ENCODE data around the gene KLLN.
"Not testable (repeated sequence)": the region's sequence is repeated elsewhere in the genome, so short reads cannot be mapped to it uniquely, and the experiment has no call there.

KLLN gene

DNA sequence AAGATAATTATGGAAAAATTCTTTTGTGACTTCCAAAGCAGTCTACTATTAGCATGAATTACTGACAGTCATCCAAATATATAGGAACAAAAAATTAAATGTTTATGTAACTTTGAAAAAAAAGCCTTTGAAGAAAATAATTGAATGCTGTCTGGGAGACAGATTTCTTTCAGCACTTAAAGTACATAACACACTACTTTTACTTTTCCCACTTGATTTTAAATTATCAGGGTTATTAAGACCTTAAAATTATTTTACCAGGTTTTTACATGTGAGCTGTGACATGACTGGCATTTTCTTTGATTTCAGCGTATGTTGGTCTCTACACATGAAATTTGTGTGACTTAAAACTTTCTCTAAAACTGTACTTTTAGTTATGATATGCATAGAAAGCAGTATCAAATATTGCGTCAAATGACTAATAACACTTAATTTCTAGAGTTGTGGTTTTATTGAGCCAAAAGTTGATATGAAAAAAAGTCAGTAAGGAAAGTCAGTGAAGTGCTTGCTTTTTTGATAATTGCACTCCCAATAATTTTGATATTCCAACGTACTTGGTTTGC, 3.2 kb upstream of the KLLN start:
- DNase-seq (ENCODE audit: low read depth), result no peak

DNA sequence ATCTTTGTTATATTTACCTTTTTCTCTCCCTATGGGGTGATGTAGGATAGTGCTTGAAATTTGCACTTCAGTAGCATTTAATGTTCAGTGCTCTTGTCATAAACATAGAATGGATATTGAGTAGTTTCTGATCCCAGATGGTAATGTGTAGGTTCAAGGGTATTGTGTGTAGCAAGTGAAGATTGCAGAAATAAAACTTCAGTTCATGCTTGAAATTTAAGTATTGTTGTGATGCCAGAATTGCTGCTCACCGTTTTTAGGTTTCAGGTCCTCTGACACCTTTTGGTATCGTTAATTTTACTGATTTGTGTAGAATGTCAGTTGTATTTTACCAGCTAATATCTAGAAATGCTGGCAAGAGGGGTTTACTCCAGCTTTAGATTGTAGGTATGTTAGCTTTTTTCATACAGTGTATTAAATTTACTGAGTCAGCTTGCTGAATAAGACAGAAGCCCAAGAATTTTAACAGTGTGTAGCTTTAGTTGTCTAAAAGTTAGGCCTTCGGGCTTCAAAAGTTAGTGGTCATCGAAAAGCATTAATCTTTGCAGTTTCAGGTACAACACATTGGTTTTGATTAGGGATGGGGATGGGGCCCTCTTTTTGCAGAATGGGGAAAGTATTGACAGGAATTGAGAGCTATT, 2.0 kb upstream of the KLLN start:
- DNase-seq (ENCODE audit: low read depth), result no peak

DNA sequence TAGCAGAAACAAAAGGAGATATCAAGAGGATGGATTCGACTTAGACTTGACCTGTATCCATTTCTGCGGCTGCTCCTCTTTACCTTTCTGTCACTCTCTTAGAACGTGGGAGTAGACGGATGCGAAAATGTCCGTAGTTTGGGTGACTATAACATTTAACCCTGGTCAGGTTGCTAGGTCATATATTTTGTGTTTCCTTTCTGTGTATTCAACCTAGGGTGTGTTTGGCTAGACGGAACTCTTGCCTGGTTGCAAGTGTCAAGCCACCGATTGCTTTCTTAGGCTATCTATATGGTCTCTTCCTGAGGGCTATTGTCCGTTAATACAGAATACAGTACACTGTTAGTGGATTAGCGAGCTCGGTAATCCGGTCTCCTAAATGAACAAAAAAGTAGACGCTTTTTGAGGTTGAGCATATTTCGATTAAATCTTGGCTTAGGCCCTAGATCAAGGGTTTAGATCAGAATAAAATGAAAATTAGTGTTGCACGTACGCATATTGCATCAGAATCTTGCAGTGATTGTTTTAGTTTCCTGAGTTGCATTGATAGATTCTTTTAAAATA, 1.2 kb upstream of the KLLN start:
- DNase-seq (ENCODE audit: low read depth), result no peak

DNA sequence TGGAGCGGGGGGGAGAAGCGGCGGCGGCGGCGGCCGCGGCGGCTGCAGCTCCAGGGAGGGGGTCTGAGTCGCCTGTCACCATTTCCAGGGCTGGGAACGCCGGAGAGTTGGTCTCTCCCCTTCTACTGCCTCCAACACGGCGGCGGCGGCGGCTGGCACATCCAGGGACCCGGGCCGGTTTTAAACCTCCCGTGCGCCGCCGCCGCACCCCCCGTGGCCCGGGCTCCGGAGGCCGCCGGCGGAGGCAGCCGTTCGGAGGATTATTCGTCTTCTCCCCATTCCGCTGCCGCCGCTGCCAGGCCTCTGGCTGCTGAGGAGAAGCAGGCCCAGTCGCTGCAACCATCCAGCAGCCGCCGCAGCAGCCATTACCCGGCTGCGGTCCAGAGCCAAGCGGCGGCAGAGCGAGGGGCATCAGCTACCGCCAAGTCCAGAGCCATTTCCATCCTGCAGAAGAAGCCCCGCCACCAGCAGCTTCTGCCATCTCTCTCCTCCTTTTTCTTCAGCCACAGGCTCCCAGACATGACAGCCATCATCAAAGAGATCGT, 690 bp upstream of the KLLN start:
- DNase-seq (ENCODE audit: low read depth), result not testable (repeated sequence)

DNA sequence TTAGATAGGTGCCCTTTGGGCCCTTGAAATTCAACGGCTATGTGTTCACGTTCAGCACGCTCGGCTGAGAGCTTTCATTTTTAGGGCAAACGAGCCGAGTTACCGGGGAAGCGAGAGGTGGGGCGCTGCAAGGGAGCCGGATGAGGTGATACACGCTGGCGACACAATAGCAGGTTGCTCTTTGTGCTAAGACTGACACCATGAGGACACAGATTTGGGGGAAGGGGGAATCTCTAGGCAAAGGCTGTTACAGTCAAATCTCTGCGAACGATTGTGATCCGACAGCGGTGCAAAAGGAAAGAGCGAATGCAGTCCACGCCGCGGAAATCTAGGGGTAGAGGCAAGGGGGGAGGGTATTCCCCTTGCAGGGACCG, 667 bp downstream of the KLLN start:
- DNase-seq (ENCODE audit: low read depth), result peak; percentile 62

DNA sequence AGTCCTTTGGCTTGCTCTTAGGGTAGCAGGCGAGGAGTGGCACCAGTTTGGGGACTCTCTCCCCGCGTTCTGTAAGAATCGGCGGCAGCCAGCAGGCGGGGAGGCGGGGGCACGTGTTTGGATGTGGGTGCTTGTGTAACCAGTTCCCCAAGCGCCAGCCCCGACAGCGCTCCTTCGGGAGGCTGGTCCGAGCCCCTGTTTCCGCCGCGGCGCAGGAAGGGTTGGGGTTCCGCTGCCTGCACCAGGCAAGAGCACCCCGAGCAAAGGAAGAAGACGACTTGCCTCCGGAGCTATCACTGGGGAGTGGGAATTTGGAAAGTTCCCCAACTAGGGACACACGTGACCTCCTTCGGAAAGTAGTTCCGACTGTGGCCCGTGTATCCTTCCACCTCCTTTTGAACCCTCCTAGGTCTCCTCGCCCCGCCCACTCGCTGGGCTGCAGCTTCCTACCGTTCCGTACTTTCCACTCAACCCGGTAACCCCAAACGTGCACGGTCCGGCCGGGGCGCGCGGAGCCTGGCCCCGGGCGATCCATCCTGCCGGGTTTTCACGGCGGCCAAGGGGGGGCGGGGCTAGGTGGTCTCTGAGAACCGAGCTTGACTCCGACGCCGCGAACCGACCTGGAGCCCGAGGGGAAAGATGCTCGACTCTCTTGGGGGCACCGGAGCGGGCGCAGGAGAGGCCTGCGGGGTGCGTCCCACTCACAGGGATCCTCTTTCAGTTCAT, 1.2 kb downstream of the KLLN start:
- peak; percentile 89 for DNase-seq (ENCODE audit: low read depth)

DNA sequence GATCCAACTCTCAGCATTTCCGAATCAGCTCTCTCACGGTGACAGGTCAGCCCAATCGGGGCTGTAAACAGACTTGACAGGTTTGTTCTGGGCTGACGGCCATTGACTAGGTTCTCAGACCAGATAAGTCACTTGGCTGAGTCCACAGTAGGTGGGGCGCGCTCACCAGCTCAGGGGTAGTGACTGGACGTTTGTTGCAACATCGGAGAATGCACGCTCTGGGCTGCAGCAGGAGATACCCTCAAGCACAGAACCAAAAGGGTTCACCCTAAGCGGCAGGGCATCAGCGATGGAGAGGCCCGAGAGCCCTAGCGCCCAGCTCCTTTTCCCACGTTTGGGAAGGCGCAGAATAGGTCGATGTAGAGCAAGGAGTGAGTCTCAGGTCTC, 1.8 kb downstream of the KLLN start:
- DNase-seq (ENCODE audit: low read depth), result no peak

DNA sequence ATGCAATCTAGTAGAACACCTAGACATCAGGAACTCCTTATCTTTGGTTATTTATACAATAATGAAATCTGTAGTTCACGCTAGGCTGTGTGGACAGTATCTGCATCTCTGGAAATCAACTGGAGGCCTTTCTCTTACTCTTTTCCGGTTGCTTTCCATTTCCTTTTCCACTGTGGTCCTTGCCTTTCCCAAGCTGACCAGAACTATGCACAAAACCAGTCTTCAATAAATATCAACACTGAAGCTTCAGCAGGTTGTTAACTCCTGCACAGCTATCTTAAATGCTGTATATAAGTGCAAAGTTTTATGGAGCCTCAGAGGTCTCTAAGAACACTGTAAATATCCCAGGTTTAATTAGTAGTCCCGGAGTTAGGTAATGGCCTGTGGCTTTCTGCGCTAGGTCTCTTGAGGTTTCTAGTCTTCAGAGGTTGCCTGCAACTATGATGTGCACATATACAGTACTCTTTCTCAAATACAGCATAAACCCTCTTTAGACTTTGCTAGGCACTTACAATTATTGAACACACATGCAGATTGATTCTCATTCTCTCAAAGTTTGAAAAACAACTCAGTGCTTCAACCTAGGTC, 2.4 kb downstream of the KLLN start:
- DNase-seq (ENCODE audit: low read depth), result no peak

DNA sequence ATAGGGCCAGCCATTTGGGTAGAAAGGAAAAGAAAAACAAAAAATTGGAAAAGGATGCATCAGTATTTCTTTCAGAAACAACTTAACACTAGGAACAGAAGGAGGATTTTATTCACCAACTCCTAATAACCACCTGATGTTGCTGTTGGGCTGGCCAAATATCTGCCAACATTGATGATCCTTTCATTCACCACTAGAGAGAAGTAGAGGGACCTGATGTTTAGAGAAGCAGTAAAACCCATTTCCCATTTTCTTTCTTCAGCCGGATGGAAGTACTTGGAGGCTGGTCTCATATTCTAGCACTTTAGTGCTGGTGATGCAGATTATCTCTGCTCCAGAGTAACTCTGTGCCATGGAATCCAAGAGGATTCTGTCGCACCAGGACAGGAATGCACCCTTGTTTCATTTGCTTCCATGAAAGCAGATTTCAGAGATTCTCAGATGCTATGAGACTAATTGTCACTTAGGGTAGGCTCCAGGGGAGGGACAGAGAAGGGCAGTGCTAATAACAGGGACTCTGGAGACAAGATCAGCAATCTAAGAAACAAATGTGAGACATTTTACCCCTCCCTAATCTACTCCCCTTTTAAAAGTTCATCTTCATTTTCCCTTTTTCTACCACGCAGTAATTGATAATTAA, 3.1 kb downstream of the KLLN start:
- no peak for DNase-seq (ENCODE audit: low read depth)

DNA sequence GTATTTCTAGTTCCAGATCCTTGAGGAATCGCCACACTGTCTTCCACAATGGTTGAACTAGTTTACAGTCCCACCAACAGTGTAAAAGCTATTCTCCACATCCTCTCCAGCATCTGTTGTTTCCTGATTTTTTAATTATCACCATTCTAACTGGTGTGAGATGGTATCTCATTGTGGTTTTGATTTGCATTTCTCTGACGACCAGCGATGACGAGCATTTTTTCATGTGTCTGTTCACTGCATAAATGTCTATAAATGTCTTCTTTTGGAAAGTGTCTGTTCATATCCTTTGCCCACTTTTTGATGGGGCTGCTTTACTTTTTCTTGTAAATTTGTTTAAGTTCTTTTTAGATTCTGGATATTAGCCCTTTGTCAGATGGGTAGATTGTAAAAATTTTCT, 7.7 kb downstream of the KLLN start:
- DNase-seq (ENCODE audit: low read depth), result not testable (repeated sequence)

DNA sequence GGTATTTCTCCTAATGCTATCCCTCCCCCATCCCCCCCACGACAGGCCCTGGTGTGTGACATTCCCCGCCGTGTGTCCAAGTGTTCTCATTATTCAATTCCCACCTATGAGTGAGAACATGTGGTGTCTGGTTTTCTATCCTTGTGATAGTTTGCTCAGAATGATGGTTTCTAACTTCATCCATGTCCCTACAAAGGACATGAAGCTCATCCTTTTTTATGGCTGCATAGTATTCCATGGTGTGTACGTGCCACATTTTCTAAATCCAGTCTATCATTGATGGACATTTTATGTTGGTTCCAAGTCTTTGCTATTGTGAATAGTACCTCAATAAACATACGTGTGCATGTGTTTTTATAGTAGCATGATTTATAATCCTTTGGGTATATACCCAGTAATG, 8.1 kb downstream of the KLLN start:
- DNase-seq (ENCODE audit: low read depth), result not testable (repeated sequence)

DNA sequence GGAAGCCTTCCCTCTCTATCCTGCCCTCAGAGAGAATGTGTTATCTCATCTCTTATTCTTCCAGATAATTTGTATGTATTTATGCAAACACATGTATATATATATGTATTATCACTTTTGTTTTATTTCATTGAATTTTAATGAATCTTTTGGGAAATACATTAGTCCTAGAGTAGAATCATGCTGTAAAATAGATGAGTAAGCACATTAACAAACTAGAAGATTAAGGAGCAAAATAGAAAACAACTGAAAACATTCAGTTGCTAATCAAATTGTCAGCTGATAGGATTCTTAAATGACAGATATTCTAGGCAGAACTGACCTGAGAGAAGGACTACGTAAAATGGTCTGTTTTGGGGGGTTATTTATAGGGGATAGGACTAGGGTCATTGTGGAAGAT, 11.2 kb downstream of the KLLN start:
- DNase-seq (ENCODE audit: low read depth), result no peak

DNA sequence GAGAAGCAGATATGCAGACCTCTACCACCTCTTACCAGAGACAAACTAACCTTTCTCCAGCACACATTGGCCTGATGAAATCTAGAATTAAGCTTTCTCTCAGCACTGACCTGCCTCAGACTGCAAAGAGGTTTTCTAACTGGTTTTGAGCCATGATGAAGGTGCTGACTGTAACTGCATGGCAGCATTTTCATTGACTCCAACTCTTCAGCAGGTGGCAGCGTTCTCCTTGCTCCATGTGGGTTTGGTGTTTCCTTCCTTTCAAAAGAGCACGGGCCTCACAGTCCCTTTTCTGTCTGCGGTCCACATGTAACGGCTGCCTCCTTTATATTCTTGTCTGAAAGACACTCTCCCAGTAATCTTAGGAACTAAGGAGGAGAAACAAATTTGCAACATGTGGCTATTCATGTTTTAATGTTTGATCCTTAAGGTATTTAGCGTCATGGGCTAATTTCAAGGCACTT, 12.6 kb downstream of the KLLN start:
- peak; percentile 20 for DNase-seq (ENCODE audit: low read depth)

DNA sequence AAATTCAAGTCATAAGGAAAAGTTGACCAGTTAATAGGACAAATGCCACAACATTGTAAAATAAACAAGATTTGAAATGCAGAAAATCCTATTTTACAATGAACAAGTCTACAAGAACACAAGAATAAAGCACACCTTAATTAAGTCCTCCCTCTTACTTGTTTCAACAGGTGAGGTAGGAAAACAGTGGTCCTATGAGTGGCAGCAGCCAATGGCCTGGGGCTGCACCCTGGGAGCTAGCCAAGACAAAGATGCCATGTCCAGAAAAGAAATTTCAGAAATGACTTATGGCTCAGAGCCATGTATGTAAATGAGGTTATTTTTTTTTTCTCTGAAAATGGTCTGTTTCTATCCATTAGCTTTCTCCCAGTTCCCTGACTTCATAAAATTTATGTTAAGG, 14.3 kb downstream of the KLLN start:
- DNase-seq (ENCODE audit: low read depth), result no peak

DNA sequence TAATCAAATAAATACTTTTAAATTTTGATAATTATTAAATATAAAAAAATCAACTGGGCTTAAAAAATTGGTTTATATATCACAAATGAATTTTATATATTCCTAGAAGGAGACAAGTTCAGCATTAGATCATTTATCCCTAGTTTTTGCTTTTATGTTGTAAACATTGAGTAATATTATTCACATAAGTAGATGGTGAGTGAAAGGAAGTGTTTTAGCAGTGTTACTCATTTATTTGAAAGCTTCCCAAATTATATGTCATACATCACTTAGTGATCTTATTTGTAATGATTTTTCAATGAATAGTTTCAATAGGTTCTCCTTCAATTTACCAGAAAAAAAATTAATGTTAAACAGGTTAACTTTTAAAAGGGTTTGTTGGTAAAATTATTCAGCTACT, 15.8 kb downstream of the KLLN start:
- no peak for DNase-seq (ENCODE audit: low read depth)

DNA sequence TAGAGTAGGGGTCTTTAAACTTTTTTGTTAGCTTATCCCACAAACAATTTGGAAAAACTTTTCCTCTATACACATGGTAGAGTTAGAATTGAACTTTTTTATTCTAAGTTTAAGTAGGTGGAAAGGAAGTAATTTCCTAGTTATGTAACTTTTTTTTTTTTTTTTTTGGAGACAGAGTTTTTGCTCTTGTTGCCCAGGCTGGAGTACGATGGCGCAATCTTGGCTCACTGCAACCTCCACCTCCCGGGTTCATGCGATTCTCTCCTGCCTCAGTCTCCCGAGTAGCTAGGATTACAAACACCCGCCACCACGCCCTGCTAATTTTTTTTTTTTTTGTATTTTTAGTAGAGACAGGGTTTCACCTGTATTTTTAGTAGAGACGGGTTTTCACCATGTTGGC, 16.6 kb downstream of the KLLN start:
- DNase-seq (ENCODE audit: low read depth), result not testable (repeated sequence)

DNA sequence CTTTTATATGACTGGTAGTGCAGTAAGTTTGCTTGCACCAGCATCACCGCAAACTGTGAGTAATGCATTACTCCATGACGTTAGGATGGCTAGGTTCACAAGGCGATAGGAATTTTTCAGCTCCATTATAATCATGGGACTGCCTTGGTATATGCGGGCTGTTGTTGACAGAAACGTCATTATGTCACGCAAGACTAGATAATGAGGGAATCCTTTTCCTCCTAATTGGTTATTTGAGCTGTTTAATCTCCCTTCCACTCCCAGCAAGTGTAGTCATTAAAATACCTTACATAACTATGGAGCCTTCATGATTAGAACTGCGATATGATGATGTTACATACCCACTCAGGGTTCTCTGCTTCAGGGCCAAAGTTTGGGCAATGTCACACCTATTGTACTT, 17.3 kb downstream of the KLLN start:
- no peak for DNase-seq (ENCODE audit: low read depth)

DNA sequence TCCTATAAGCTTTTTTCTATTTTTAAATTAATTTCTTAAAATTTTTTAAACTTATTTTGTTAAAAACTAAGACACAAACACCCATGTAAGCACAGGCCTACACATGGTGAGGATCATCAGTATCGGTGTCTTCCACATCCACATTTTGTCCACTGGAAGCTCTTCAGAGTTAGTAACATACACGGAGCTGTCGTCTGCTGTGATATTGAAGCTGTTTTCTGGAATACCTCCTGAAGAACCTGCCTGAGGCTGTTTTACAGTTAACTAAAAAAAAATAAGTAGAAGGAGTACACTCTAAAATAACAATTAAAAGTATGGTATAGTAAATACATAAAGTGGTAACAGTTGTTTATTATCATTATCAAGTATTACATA, 17.7 kb downstream of the KLLN start:
- DNase-seq (ENCODE audit: low read depth), result no peak

DNA sequence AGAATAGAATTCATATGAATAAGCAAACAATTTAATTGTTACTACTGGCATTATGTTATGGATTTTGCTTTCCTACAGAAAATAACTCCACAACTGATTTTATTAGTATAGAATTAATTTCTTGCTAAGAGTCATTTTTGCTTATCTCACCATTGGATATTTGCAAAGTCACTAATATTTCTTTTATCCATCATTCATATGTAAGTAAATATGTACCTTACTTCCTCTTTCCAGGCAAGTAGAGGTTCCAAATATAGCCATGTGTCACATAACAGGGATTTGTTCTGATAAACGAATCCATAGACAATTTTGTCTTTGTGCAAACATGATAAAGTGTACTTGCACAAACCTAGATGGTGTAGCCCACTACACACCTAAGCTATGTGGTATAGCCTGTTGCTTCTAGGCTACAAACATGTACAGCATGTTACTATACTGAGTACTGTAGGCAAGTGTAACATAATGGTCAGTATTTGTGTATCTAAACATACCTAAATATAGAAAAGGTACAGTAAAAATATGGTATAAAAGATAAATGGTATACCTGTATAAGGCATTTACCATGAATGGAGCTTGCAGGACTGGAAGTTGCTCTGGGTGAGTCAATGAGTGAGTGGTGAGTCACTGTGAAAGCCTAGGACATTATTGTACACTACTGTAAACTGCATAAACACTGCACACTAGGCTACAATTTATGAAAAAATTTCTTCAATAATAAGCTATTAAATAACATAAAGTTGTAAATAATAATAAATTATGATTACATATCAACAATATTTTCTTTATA, 18.3 kb downstream of the KLLN start:
- DNase-seq (ENCODE audit: low read depth), result no peak

DNA sequence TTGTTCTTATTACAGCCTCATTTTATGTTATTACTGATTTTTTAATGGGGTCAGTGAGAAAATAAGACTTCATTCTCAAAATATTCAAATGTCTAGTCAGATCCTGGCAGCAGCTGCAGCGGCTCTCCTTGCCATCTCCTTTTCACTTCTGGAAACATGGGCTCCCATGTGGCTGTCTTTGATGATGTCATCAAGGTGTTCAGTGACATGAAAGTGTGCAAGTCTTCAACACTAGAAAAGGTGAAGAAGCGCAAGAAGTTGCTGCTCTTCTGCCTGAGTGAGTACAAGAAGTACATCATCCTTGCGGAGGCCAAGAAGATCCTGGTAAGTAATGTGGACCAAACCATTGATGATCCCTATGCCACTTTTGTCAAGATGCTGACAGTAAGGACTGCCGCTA, 19.6 kb downstream of the KLLN start:
- DNase-seq (ENCODE audit: low read depth), result no peak

DNA sequence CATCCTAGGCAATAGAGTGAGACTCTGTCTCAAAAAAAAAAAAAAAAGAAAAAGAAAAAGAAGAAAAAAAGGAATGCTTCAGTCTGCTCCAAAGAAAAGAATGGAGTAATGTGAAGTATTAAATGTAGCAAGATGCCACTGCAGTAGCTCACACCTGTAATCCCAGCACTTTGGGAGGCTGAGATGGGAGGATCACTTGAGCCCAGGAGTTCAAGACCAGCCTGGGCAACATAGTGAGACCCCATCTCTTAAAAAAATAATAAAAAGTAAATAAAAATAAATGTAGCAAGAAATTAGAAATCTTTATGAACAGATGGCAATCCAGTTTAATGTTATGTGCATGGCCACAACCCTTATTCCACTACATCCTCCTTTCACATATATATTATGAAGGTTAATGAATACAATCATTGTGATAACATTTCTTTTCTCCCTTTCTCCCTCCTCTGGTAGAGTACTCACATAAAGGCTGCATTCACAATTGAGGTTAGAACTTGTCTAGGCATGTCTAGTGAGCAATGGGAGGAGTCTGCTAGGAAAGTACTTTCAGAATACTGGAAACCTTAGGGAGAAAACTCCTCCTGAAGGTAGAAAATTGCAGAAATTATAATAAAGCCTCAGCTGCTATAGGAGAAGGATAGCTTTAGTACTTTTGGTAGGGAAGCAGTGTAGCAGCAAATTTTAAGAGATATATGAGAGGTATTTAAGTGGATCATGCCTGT, 20.4 kb downstream of the KLLN start:
- no peak for DNase-seq (ENCODE audit: low read depth)

Data from T-helper 22 cell (primary cell).